HepG2 (cell line): ENCODE results near the gene YBX2. TPM values are rescaled to one million over a fixed set of nuclear protein-coding genes. Genes with fewer than 3 reads are reported as not detected.
A peak's percentile ranks its signal among the peaks of the same experiment; 100 is the strongest.

Experiments used
- FOXO1 ChIP-seq: sonication (generic); formaldehyde crosslinking; IDR thresholded peaks from 2 replicates; pipeline ENCODE4 v1.4.0; 2020; ENCODE audit warnings: missing genetic modification reagents
- HHEX ChIP-seq: IDR thresholded peaks from 2 replicates; pipeline ENCODE4 v1.6.1; 2016; ENCODE audit warnings: control low read depth
- ISX ChIP-seq: sonication (generic); formaldehyde crosslinking; conservative IDR thresholded peaks from 2 replicates; pipeline ENCODE4 v1.5.0; 2020; ENCODE audit warnings: missing genetic modification reagents
- KLF13 ChIP-seq: sonication (generic); formaldehyde crosslinking; IDR thresholded peaks from 2 replicates; pipeline ENCODE4 v1.4.0; 2020; ENCODE audit warnings: mild to moderate bottlenecking, missing genetic modification reagents
- MAFK ChIP-seq, 2 experiments: IDR thresholded peaks in 1 of 2; conservative IDR thresholded peaks in 1 of 2; 2 replicates each; pipeline ENCODE4 v1.6.1; 2011; ENCODE audit warnings: improper control_type of control experiment in 2 of 2, low read length in 2 of 2
- MATR3 ChIP-seq: sonication (generic); formaldehyde crosslinking; IDR thresholded peaks from 2 replicates; pipeline ENCODE4 v1.4.0; 2020; ENCODE audit warnings: missing genetic modification reagents
- NFYB ChIP-seq: sonication (generic); formaldehyde crosslinking; IDR thresholded peaks from 2 replicates; pipeline ENCODE4 v1.4.0; 2020; ENCODE audit warnings: missing genetic modification reagents
- ONECUT2 ChIP-seq: sonication (generic); formaldehyde crosslinking; IDR thresholded peaks from 2 replicates; pipeline ENCODE4 v1.4.0; 2020; ENCODE audit warnings: missing genetic modification reagents
- SP1 ChIP-seq, 2 experiments: fragments of 450-650 bp in 1 of 2; sonication (generic) in 1 of 2; formaldehyde crosslinking in 1 of 2; IDR thresholded peaks; 2 replicates each; pipeline versions ENCODE4 v1.4.0 to v1.6.1; 2016 to 2020; ENCODE audit warnings: missing genetic modification reagents in 1 of 2
- SRSF9 ChIP-seq: fragments of 200-400 bp; formaldehyde crosslinking; IDR thresholded peaks from 2 replicates; pipeline ENCODE4 v1.6.1; 2018; ENCODE audit warnings: borderline replicate concordance, mild to moderate bottlenecking, low read depth, low read length; ENCODE audit not compliant: insufficient read depth, poor library complexity, severe bottlenecking
- TBX2 ChIP-seq: sonication (generic); formaldehyde crosslinking; IDR thresholded peaks from 2 replicates; pipeline ENCODE4 v1.5.0; 2020; ENCODE audit warnings: missing genetic modification reagents, mild to moderate bottlenecking, borderline replicate concordance
- TBX3 ChIP-seq: fragments of 450-650 bp; IDR thresholded peaks from 2 replicates; pipeline ENCODE4 v1.6.1; 2017; ENCODE audit warnings: antibody characterized with exemption, mild to moderate bottlenecking, inconsistent platforms, borderline replicate concordance
- THAP8 ChIP-seq: sonication (generic); formaldehyde crosslinking; IDR thresholded peaks from 2 replicates; pipeline ENCODE4 v1.5.1; 2020; ENCODE audit warnings: missing genetic modification reagents, mild to moderate bottlenecking, borderline replicate concordance
- TMF1 ChIP-seq: sonication (generic); formaldehyde crosslinking; IDR thresholded peaks from 2 replicates; pipeline ENCODE4 v1.8.1; 2022; ENCODE audit warnings: low read depth, missing genetic modification reagents
- ZBTB10 ChIP-seq: sonication (generic); formaldehyde crosslinking; IDR thresholded peaks from 2 replicates; pipeline ENCODE4 v1.4.0; 2020; ENCODE audit warnings: missing genetic modification reagents, borderline replicate concordance
- ZBTB20 ChIP-seq: sonication (generic); formaldehyde crosslinking; IDR thresholded peaks from 2 replicates; pipeline ENCODE4 v1.8.1; 2023; ENCODE audit warnings: missing genetic modification reagents, low read depth, mild to moderate bottlenecking, borderline replicate concordance
- ZBTB7A ChIP-seq: sonication (generic); formaldehyde crosslinking; IDR thresholded peaks from 2 replicates; pipeline ENCODE4 v1.8.0; 2022; ENCODE audit warnings: mild to moderate bottlenecking, missing genetic modification reagents
- ZFP62 ChIP-seq: sonication (generic); formaldehyde crosslinking; IDR thresholded peaks from 2 replicates; pipeline ENCODE4 v1.4.0; 2020; ENCODE audit warnings: missing genetic modification reagents
- ZNF558 ChIP-seq: sonication (generic); formaldehyde crosslinking; IDR thresholded peaks from 2 replicates; pipeline ENCODE4 v1.9.0; 2022; ENCODE audit warnings: mild to moderate bottlenecking, missing genetic modification reagents, borderline replicate concordance
- ZNF563 ChIP-seq: sonication (generic); formaldehyde crosslinking; IDR thresholded peaks from 2 replicates; pipeline ENCODE4 v1.8.0; 2022; ENCODE audit warnings: mild to moderate bottlenecking, moderate library complexity, missing genetic modification reagents
- ZNF629 ChIP-seq: sonication (generic); formaldehyde crosslinking; conservative IDR thresholded peaks from 2 replicates; pipeline ENCODE4 v1.5.0; 2020; ENCODE audit warnings: missing genetic modification reagents
- ZNF720 ChIP-seq: sonication (generic); formaldehyde crosslinking; IDR thresholded peaks from 2 replicates; pipeline ENCODE4 v1.4.0; 2020; ENCODE audit warnings: missing genetic modification reagents
- ZNF839 ChIP-seq: sonication (generic); formaldehyde crosslinking; IDR thresholded peaks from 2 replicates; pipeline ENCODE4 v1.4.0; 2020; ENCODE audit warnings: missing genetic modification reagents, mild to moderate bottlenecking, borderline replicate concordance
- polyA plus RNA-seq, 8 experiments: library from polyadenylated mRNA; depleted of rRNA in 3 of 8; stranded (reverse) in 7 of 8; unstranded in 1 of 8; fragments of >200 nt; fragmentation: Illumina TruSeq in 4 of 8; extraction: Trizol in 4 of 8; gene quantifications; 2 replicates each; pipeline versions ENCODE4 v1.2.1 to v1.2.3, GENCODE V29; 2011 to 2016; ENCODE audit warnings: low read depth in 4 of 8, missing spikeins in 1 of 8, mixed read lengths in 1 of 8; ENCODE audit not compliant: insufficient read depth in 1 of 8
- total RNA-seq, 5 experiments: library from RNA; depleted of rRNA; stranded (reverse); fragments of >200 nt; fragmentation: Illumina TruSeq; extraction: Trizol; gene quantifications; 2 replicates each; pipeline ENCODE4 v1.2.3, GENCODE V29; 2016; ENCODE audit warnings: low read depth in 1 of 5
- TF ChIP-seq, protein P1 (sequence below): sonication (generic); formaldehyde crosslinking; conservative IDR thresholded peaks from 2 replicates; pipeline ENCODE4 v1.4.0; 2020; ENCODE audit warnings: missing genetic modification reagents

YBX2 gene
- total and polyA plus RNA-seq, 2 of the 13 experiments (the other 11 are each of a cell fraction or from before 2014, with no cell fraction given) = 0.12 to 0.22 TPM

- TF ChIP-seq TBX3 = no peak
- no peak for TF ChIP-seq ZNF720 (CRISPR knock-in tag)
- no peak for TF ChIP-seq SP1 (IDR thresholded peaks at IDR 0.05)
- TF ChIP-seq SP1 (CRISPR knock-in tag; IDR thresholded peaks at IDR 0.05) = 0 out of 2 replicates have a peak, but pooled peaks have one; percentile 21
- TF ChIP-seq TBX2 (CRISPR knock-in tag) = no peak; the same call in 1 of the 2 replicates
- TF ChIP-seq KLF13 (CRISPR knock-in tag) = no peak
- TF ChIP-seq ZFP62 (CRISPR knock-in tag) = no peak
- no peak for TF ChIP-seq ZNF558 (CRISPR knock-in tag)
- peak; percentile 54; the same call in 1 of the 2 replicates for TF ChIP-seq ZNF563 (CRISPR knock-in tag)
- no peak for TF ChIP-seq HHEX
- TF ChIP-seq FOXO1 (CRISPR knock-in tag) = no peak; the same call in 1 of the 2 replicates
- TF ChIP-seq TMF1 (CRISPR knock-in tag) = no peak
- no peak for TF ChIP-seq ZBTB20 (CRISPR knock-in tag)
- TF ChIP-seq ZBTB7A (CRISPR knock-in tag) = no peak
- TF ChIP-seq, protein P1, sequence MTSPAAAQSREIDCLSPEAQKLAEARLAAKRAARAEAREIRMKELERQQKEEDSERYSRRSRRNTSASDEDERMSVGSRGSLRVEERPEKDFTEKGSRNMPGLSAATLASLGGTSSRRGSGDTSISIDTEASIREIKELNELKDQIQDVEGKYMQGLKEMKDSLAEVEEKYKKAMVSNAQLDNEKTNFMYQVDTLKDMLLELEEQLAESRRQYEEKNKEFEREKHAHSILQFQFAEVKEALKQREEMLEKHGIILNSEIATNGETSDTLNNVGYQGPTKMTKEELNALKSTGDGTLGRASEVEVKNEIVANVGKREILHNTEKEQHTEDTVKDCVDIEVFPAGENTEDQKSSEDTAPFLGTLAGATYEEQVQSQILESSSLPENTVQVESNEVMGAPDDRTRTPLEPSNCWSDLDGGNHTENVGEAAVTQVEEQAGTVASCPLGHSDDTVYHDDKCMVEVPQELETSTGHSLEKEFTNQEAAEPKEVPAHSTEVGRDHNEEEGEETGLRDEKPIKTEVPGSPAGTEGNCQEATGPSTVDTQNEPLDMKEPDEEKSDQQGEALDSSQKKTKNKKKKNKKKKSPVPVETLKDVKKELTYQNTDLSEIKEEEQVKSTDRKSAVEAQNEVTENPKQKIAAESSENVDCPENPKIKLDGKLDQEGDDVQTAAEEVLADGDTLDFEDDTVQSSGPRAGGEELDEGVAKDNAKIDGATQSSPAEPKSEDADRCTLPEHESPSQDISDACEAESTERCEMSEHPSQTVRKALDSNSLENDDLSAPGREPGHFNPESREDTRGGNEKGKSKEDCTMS = no peak
- TF ChIP-seq ONECUT2 = no peak
- no peak for TF ChIP-seq THAP8 (CRISPR knock-in tag)
- TF ChIP-seq ISX = no peak
- no peak for TF ChIP-seq SRSF9
- no peak for TF ChIP-seq MAFK (conservative IDR thresholded peaks at IDR 0.05 in 1 of 2, IDR thresholded peaks at IDR 0.05 in 1 of 2; ENCODE audit: low read length in 2 of 2)
- no peak for TF ChIP-seq ZBTB10 (CRISPR knock-in tag)
- TF ChIP-seq ZNF629 (CRISPR knock-in tag) = 0 out of 2 replicates have a peak, but pooled peaks have one; percentile 5
- no peak for TF ChIP-seq ZNF839
- peak; percentile 63 for TF ChIP-seq NFYB (CRISPR knock-in tag)
- TF ChIP-seq MATR3 = no peak
Measured at GRCh38 chr17:7239091-7240027, 55.1 kb downstream of the YBX2 start, which contains the start of gene PHF23 (continued).
